HCT116 (cell line): ENCODE measurements around the gene CNTNAP5. TPM values are rescaled to one million over a fixed set of nuclear protein-coding genes. Genes with fewer than 3 reads are reported as not detected.

Experiments
- ATAC-seq: fragments of 200-7000 bp; cut with Tn5 transposase; 2 replicates; pipeline ENCODE4 v1.9.1; 2020; ENCODE audit warnings: mild to moderate bottlenecking, moderate library complexity
- BruUV-seq: library from RNA; stranded (reverse); fragments of 400-500 nt; replicated peaks from 2 replicates; lab custom pipeline; 2021; lab: Mats Ljungman, UMichigan
- CTCF ChIA-PET: fragments of 300-600 bp; sonication (Branson Sonifier 250); formaldehyde crosslinking; loops from one replicate; lab custom pipeline; 2021; ENCODE audit warnings: antibody characterized with exemption; lab: Charles Lee
- POLR2A ChIA-PET: fragments of 300-600, 350-600 bp; sonication (Branson Sonifier 250); formaldehyde crosslinking; loops from one replicate; lab custom pipeline; 2021; ENCODE audit warnings: antibody characterized with exemption; lab: Charles Lee
- RAD21 ChIA-PET, 2 experiments: fragments of 300-600 bp; sonication (Branson Sonifier 250); formaldehyde crosslinking; loops; one replicate each; lab custom pipeline; 2023; ENCODE audit warnings: low total read pairs in 2 of 2; ENCODE audit not compliant: uncharacterized antibody in 2 of 2, unreplicated experiment in 2 of 2, low non-redundant PET in 1 of 2; lab: Charles Lee
- DNase-seq: peaks from one replicate; pipeline ENCODE4 v3.0.0-alpha.2; 2010; ENCODE audit warnings: low read depth, low spot score
- H2AFZ ChIP-seq: fragments of 200-600 bp; shearing (Covaris generic), sonication (generic); 2 replicates; pipeline ENCODE4 v1.6.1; 2017; ENCODE audit warnings: low read depth, mixed run types, mixed read lengths, antibody characterized with exemption, low read length; ENCODE audit not compliant: poor library complexity, severe bottlenecking
- H3K27ac ChIP-seq: 2 replicates; pipeline ENCODE4 v1.5.1; 2012; ENCODE audit warnings: low read depth, low read length
- H3K27me3 ChIP-seq: fragments of 200-600 bp; sonication (generic); 2 replicates; pipeline ENCODE4 v1.6.1; 2016; ENCODE audit warnings: mixed run types, low read length, mixed read lengths; ENCODE audit not compliant: insufficient read depth
- H3K36me3 ChIP-seq, 2 experiments: fragments of 200-500 bp in 1 of 2; fragments of 200-600 bp in 1 of 2; sonication (Bioruptor generic) in 1 of 2; sonication (generic) in 1 of 2; 2 replicates each; pipeline versions ENCODE4 v1.5.1 to v1.6.1; 2014 to 2016; ENCODE audit warnings: low read length in 2 of 2, inconsistent platforms in 1 of 2, mixed read lengths in 1 of 2, mixed run types in 1 of 2; ENCODE audit not compliant: insufficient read depth in 2 of 2, control insufficient read depth in 1 of 2
- H3K4me1 ChIP-seq, 2 experiments: fragments of 200-600 bp in 1 of 2; sonication (generic) in 1 of 2; 2 replicates each; pipeline versions ENCODE4 v1.5.1 to v1.6.1; 2012 to 2017; ENCODE audit warnings: low read length in 2 of 2, inconsistent platforms in 1 of 2, mild to moderate bottlenecking in 1 of 2, mixed read lengths in 1 of 2, mixed run types in 1 of 2, moderate library complexity in 1 of 2; ENCODE audit not compliant: insufficient read depth in 2 of 2, control insufficient read depth in 1 of 2
- H3K4me2 ChIP-seq: fragments of 200-600 bp; sonication (generic); 2 replicates; pipeline ENCODE4 v1.6.1; 2017; ENCODE audit warnings: mixed run types, low read length, mixed read lengths
- H3K4me3 ChIP-seq, 2 experiments: fragments of 200-600 bp in 1 of 2; sonication (generic) in 1 of 2; replicated peaks in 1 of 2; 2 replicates each; pipeline ENCODE4 v1.5.1; 2011 to 2016; ENCODE audit warnings: low read length in 2 of 2, control low read depth in 1 of 2, low read depth in 1 of 2, mild to moderate bottlenecking in 1 of 2, mixed read lengths in 1 of 2, mixed run types in 1 of 2
- H3K79me2 ChIP-seq: fragments of 200-600 bp; sonication (generic); 2 replicates; pipeline ENCODE4 v1.6.1; 2017; ENCODE audit warnings: mild to moderate bottlenecking, mixed run types, low read length, moderate library complexity, mixed read lengths; ENCODE audit not compliant: insufficient read depth
- H3K9ac ChIP-seq: fragments of 200-600 bp; sonication (generic); 2 replicates; pipeline ENCODE4 v1.6.1; 2016; ENCODE audit warnings: low read length, mixed read lengths
- H3K9me2 ChIP-seq: fragments of 200-600 bp; sonication (generic), shearing (Covaris generic); 2 replicates; pipeline ENCODE4 v1.6.1; 2017; ENCODE audit warnings: mixed run types, mild to moderate bottlenecking, moderate library complexity; ENCODE audit not compliant: insufficient read depth
- H3K9me3 ChIP-seq, 2 experiments: fragments of 200-500 bp in 1 of 2; fragments of 200-600 bp in 1 of 2; sonication (Bioruptor generic) in 1 of 2; sonication (generic) in 1 of 2; 2 replicates each; pipeline ENCODE4 v1.6.1; 2014 to 2017; ENCODE audit warnings: low read length in 2 of 2, mixed read lengths in 2 of 2, inconsistent platforms in 1 of 2, low read depth in 1 of 2, mild to moderate bottlenecking in 1 of 2, mixed run types in 1 of 2, moderate library complexity in 1 of 2; ENCODE audit not compliant: control insufficient read depth in 1 of 2, insufficient read depth in 1 of 2
- H4K20me1 ChIP-seq: fragments of 200-600 bp; sonication (generic), shearing (Covaris generic); 2 replicates; pipeline ENCODE4 v1.6.1; 2017; ENCODE audit warnings: mixed run types, mild to moderate bottlenecking, moderate library complexity; ENCODE audit not compliant: insufficient read depth
- CBX3 ChIP-seq: IDR thresholded peaks from 2 replicates; pipeline ENCODE4 v1.6.1; 2012; ENCODE audit warnings: low read depth
- EGR1 ChIP-seq: IDR thresholded peaks from 2 replicates; pipeline ENCODE4 v1.6.1; 2012; ENCODE audit warnings: low read depth
- ELF1 ChIP-seq: IDR thresholded peaks from 2 replicates; pipeline ENCODE4 v1.6.1; 2012; ENCODE audit warnings: low read depth, borderline replicate concordance
- EZH2phosphoT487 ChIP-seq: fragments of 200-600 bp; IDR thresholded peaks from 2 replicates; pipeline ENCODE4 v1.6.1; 2018; ENCODE audit warnings: antibody characterized with exemption, borderline replicate concordance
- FOSL1 ChIP-seq: IDR thresholded peaks from 2 replicates; pipeline ENCODE4 v1.6.1; 2012; ENCODE audit warnings: low read depth
- POLR2A ChIP-seq: IDR thresholded peaks from 2 replicates; pipeline ENCODE4 v1.7.0; 2011; ENCODE audit warnings: borderline replicate concordance; ENCODE audit not compliant: insufficient read depth, insufficient read length; ENCODE audit errors: extremely low read depth
- RAD21 ChIP-seq: IDR thresholded peaks from 2 replicates; pipeline ENCODE4 v1.6.1; 2012; ENCODE audit warnings: low read depth, mild to moderate bottlenecking
- TCF7L2 ChIP-seq: IDR thresholded peaks from 2 replicates; pipeline ENCODE4 v1.7.0; 2011; ENCODE audit warnings: borderline replicate concordance, inconsistent platforms; ENCODE audit not compliant: insufficient read depth, insufficient read length; ENCODE audit errors: extremely low read depth
- YY1 ChIP-seq: IDR thresholded peaks from 2 replicates; pipeline ENCODE4 v1.6.1; 2011; ENCODE audit warnings: low read length, low read depth, moderate library complexity, mild to moderate bottlenecking; ENCODE audit not compliant: insufficient replicate concordance; ENCODE audit errors: extremely low read depth
- ZFX ChIP-seq: fragments of 450-650 bp; IDR thresholded peaks from 2 replicates; pipeline ENCODE4 v1.6.1; 2017
- ZNF274 ChIP-seq: fragments of 200-500 bp; sonication (Bioruptor generic); IDR thresholded peaks from 2 replicates; pipeline ENCODE4 v1.6.1; 2014; ENCODE audit warnings: mild to moderate bottlenecking, low read depth, low read length, inconsistent platforms
- intact Hi-C: fragments of 100-400 bp; cut with micrococcal nuclease; formaldehyde crosslinking; loops from 2 replicates; pipeline ENCODE4 v1.10.0; 2022
- total RNA-seq: library from RNA; stranded (reverse); gene quantifications from one replicate; pipeline ENCODE4 v1.2.1, GENCODE V29; 2021; ENCODE audit not compliant: unreplicated experiment
- TF ChIP-seq, protein P1 (sequence below): IDR thresholded peaks from 2 replicates; pipeline ENCODE4 v1.6.1; 2012
- TF ChIP-seq, protein P2 (sequence below): IDR thresholded peaks from 2 replicates; pipeline ENCODE4 v1.6.1; 2011; ENCODE audit warnings: mild to moderate bottlenecking, low read length, moderate library complexity; ENCODE audit not compliant: insufficient replicate concordance; ENCODE audit errors: extremely low read depth

Gene CNTNAP5
- total RNA-seq, 1 experiment from 2014 or later, result not detected

- Histone ChIP-seq H3K4me3 (no peak overlapping the region), H3K9me3 (peaks cover 5 to 26% of the 10 kb centered on the region in 2 experiments; a peak in 2 of 4 replicates), H3K27me3 (no peaks in the 10 kb centered on the region), H3K9ac (no peak overlapping the region), H3K4me1 (no peaks in the 10 kb centered on the region), H3K79me2 (no peaks in the 10 kb centered on the region), H4K20me1 (no peaks in the 10 kb centered on the region), H3K9me2 (no peaks in the 10 kb centered on the region), H3K27ac (no peak overlapping the region), H2AFZ (no peak overlapping the region), H3K4me2 (no peak overlapping the region), H3K36me3 (no peaks in the 10 kb centered on the region)
- POLR2A ChIA-PET, result no interaction called here
- intact Hi-C loops, result no loop called here
- DNase-seq, result no peak
- RAD21 ChIA-PET, result no interaction called here
- ATAC-seq, result no peak
- no TSS peak for BruUV-seq
- CTCF ChIA-PET, result no interaction called here
- TF ChIP-seq ZNF274 (no peak), CBX3 (no peak), FOSL1 (no peak), POLR2A (no peak), EGR1 (no peak), ZFX (no peak), RAD21 (no peak), ELF1 (no peak), TCF7L2 (no peak), YY1 (no peak), EZH2phosphoT487 (no peak)
- TF ChIP-seq, protein P1, sequence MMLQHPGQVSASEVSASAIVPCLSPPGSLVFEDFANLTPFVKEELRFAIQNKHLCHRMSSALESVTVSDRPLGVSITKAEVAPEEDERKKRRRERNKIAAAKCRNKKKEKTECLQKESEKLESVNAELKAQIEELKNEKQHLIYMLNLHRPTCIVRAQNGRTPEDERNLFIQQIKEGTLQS, result no peak
- TF ChIP-seq, protein P2, sequence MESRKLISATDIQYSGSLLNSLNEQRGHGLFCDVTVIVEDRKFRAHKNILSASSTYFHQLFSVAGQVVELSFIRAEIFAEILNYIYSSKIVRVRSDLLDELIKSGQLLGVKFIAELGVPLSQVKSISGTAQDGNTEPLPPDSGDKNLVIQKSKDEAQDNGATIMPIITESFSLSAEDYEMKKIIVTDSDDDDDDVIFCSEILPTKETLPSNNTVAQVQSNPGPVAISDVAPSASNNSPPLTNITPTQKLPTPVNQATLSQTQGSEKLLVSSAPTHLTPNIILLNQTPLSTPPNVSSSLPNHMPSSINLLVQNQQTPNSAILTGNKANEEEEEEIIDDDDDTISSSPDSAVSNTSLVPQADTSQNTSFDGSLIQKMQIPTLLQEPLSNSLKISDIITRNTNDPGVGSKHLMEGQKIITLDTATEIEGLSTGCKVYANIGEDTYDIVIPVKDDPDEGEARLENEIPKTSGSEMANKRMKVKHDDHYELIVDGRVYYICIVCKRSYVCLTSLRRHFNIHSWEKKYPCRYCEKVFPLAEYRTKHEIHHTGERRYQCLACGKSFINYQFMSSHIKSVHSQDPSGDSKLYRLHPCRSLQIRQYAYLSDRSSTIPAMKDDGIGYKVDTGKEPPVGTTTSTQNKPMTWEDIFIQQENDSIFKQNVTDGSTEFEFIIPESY, result no peak
These were observed 23.0 kb downstream of the CNTNAP5 start for GRCh38 chr2:124048102-124048501.
